WERI-Rb-1 (cell line): ENCODE data around the gene FCRLB.

Experiments
- DNase-seq: peaks from one replicate; pipeline ENCODE4 v3.0.0-alpha.2; 2020
- H3K27ac ChIP-seq: fragments of 250-450 bp; sonication (Bioruptor Pico); 2 replicates; pipeline ENCODE4 v1.5.1; 2020; ENCODE audit warnings: mild to moderate bottlenecking, moderate library complexity
- H3K27me3 ChIP-seq: fragments of 250-450 bp; sonication (Bioruptor Pico); 2 replicates; pipeline ENCODE4 v1.5.1; 2021; ENCODE audit warnings: mild to moderate bottlenecking, low read depth, moderate library complexity; ENCODE audit not compliant: insufficient read depth, severe bottlenecking
- H3K36me3 ChIP-seq: fragments of 250-450 bp; sonication (Bioruptor Pico); 2 replicates; pipeline ENCODE4 v1.5.1; 2020; ENCODE audit warnings: mild to moderate bottlenecking, moderate library complexity
- H3K4me3 ChIP-seq: 2 replicates; pipeline ENCODE4 v1.5.1; 2011; ENCODE audit warnings: low read depth, mild to moderate bottlenecking, control low read depth, low read length
- H3K9me3 ChIP-seq: fragments of 250-450 bp; sonication (Bioruptor Pico); 2 replicates; pipeline ENCODE4 v1.5.1; 2021; ENCODE audit warnings: mild to moderate bottlenecking, moderate library complexity; ENCODE audit not compliant: severe bottlenecking
- TF ChIP-seq, protein P1 (sequence below): IDR thresholded peaks from 2 replicates; pipeline ENCODE4 v1.5.1; 2011; ENCODE audit warnings: low read depth, mild to moderate bottlenecking, control low read depth, inconsistent platforms, low read length

The FCRLB gene

DNA sequence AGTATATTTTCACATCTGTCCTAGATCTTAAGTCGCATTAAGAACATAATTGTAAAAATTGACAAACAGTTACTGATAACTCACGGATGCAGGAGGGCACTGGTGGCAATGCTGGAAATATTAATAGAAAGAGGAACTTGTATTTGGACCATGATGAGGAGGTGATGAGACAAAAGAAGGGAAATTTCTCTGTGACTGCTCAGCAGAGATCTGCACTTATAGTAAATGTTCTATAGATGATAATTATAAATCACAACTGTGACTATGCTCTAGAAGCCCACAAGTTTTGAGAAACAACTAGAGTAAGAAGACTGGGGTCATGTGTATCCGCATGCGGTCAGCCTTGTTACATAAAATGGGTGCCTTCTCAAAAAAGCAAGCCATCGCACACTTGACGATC, 19.6 kb downstream of the FCRLB start:
- TF ChIP-seq, protein P1, sequence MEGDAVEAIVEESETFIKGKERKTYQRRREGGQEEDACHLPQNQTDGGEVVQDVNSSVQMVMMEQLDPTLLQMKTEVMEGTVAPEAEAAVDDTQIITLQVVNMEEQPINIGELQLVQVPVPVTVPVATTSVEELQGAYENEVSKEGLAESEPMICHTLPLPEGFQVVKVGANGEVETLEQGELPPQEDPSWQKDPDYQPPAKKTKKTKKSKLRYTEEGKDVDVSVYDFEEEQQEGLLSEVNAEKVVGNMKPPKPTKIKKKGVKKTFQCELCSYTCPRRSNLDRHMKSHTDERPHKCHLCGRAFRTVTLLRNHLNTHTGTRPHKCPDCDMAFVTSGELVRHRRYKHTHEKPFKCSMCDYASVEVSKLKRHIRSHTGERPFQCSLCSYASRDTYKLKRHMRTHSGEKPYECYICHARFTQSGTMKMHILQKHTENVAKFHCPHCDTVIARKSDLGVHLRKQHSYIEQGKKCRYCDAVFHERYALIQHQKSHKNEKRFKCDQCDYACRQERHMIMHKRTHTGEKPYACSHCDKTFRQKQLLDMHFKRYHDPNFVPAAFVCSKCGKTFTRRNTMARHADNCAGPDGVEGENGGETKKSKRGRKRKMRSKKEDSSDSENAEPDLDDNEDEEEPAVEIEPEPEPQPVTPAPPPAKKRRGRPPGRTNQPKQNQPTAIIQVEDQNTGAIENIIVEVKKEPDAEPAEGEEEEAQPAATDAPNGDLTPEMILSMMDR: no peak
- no peaks in the 10 kb centered on the region for H3K36me3 ChIP-seq

DNA sequence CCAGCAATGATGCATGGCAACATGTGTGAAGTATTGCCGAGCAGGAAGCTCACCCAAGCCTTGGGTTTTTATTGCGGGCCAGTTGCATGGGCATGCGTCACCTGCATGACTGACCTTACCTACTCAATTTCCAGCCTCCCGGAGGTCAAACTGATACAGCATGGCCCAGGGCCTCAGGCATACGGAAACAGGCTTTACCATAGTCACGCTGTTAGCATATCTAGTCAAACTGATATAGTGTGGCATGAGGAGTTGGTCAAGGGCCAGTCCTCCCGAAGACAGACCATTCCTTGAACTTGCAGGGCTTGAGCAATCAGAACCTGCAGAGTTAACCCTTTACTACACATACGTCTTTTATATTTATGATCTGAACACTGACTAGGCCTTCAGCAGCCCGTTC, 21.9 kb downstream of the FCRLB start:
- no peak overlapping the region for H3K4me3 ChIP-seq
- TF ChIP-seq, protein P1: no peak
- no peaks in the 10 kb centered on the region for H3K9me3 ChIP-seq
- DNase-seq: no peak
- H3K27ac ChIP-seq: no peak overlapping the region
- no peaks in the 10 kb centered on the region for H3K36me3 ChIP-seq
- peaks cover 96% of the 10 kb centered on the region for H3K27me3 ChIP-seq

More for the DNA sequence above, 19.6 kb downstream of the FCRLB start:
- no peaks in the 10 kb centered on the region for H3K9me3 ChIP-seq
- H3K4me3 ChIP-seq: no peak overlapping the region
- peaks cover 99% of the 10 kb centered on the region for H3K27me3 ChIP-seq
- no peak for DNase-seq
- no peak overlapping the region for H3K27ac ChIP-seq

DNA sequence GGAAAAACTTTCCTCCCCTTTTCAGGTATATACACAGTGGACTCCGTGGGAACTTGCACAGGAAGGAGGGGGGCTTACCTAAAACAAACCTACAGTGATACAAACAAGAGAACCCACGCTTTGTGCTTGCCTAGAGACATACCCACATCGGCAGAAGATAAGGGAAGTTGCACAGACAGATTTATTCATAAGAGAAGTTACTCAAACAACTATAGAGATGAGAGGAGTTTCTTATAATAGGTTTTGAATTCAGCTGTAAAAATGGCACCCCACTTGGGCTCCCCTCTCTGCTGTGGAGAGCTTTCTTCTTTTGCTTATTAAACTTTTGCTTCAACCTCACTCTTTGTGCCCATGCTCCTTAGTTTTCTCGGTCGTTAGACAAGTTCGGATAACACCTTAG, 26.5 kb downstream of the FCRLB start:
- H3K27ac ChIP-seq: no peak overlapping the region
- no peak overlapping the region for H3K4me3 ChIP-seq
- peaks cover 25% of the 10 kb centered on the region for H3K36me3 ChIP-seq
- TF ChIP-seq, protein P1: no peak
- H3K27me3 ChIP-seq: peaks cover 54% of the 10 kb centered on the region
- no peaks in the 10 kb centered on the region for H3K9me3 ChIP-seq
- DNase-seq: no peak

DNA sequence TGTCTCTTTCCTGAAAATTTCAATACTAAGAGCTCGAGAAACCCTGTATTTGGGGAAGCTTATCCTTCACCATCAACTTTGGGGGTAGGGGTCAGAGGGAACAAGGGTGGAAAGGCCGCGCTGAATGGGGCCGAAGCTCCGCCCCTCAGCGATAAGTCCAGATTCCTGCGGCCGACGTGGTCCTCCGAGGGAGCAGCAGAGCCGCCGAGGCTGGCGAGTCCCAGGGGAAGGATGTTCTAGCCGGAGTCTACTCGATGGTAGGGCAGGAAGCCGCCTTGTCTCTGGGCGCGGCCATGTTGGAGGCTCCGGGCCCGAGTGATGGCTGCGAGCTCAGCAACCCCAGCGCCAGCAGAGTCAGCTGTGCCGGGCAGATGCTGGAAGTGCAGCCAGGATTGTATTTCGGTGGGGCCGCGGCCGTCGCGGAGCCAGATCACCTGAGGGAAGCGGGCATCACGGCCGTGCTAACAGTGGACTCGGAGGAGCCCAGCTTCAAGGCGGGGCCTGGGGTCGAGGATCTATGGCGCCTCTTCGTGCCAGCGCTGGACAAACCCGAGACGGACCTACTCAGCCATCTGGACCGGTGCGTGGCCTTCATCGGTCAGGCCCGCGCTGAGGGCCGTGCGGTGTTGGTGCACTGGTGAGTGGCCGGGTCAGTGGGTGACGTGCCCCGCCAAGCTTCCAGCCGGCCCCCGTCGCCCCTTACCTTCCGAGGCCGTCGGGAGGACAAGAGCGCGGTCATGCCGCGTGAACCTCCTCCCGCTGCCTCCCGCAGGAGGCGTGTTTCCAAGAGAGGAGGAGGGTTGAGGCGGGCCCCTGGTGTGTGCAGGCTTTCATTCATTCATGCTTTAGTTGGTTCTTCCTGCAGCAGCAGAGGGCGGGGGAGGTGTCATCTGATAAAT, 28.4 kb downstream of the FCRLB start, which contains the start of gene DUSP12:
Gene DUSP12, plus strand, starts transcription at position 278 of the 899 bp plus-strand sequence. Its CDS starts 16 bp downstream, at position 294.
- Histone ChIP-seq H3K9me3 (no peaks in the 10 kb centered on the region), H3K27ac (peak within 1 kb of the TSS; percentile 97), H3K36me3 (peaks cover 44% of the 10 kb centered on the region), H3K27me3 (peaks cover 36% of the 10 kb centered on the region), H3K4me3 (peak within 1 kb of the TSS; percentile 89)
- peak; percentile 99 for DNase-seq
- TF ChIP-seq, protein P1: peak; percentile 54

DNA sequence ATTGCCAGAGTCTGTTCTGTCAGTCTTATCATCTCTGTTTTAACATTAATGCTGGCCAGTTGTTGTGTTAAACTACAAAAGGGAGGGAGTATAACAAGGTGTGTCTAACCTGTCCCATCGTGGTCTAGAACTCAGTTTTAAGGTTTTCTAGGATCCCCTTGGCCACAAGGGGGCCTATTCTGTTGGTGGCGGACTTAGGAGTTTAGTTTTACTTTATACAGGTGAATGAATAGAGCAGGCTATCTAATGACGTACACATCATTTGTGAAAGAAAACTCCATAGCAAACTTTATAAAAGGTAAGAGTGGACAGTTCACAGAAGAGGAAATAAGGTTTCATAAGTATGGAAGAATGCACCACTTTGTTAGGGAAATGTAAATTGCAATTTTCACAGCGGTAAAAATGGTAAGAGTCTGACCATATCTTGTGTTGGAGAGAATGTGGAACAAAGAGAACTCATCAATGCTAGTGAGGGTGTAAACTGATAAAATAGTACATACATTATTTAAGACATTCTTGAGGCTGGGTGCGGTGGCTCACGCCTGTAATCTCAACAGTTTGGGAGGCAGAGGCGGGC, 42.3 kb downstream of the FCRLB start:
- H3K27ac ChIP-seq: no peak overlapping the region
- TF ChIP-seq, protein P1: peak; percentile 55
- no peak overlapping the region for H3K4me3 ChIP-seq
- H3K36me3 ChIP-seq: peaks cover 13% of the 10 kb centered on the region
- DNase-seq: no peak
- no peaks in the 10 kb centered on the region for H3K9me3 ChIP-seq
- no peaks in the 10 kb centered on the region for H3K27me3 ChIP-seq
